H1 (cell line): ENCODE measurements around the gene FSTL4. TPM values are rescaled to one million over a fixed set of nuclear protein-coding genes. Genes with fewer than 3 reads are reported as not detected.

Experiments
- CTCF ChIA-PET: fragments of 300-600 bp; sonication (Branson Sonifier 250); formaldehyde crosslinking; loops from one replicate; lab custom pipeline; 2021; ENCODE audit not compliant: partially characterized antibody; lab: Charles Lee
- POLR2A ChIA-PET: fragments of 300-600 bp; sonication (Branson Sonifier 250); formaldehyde crosslinking; loops from one replicate; lab custom pipeline; 2021; ENCODE audit warnings: inconsistent platforms; ENCODE audit not compliant: partially characterized antibody; lab: Charles Lee
- DNase-seq, 2 experiments: peaks; one replicate each; pipeline versions ENCODE4 v3.0.0 to v3.0.0-alpha.2; 2010 to 2022; ENCODE audit warnings: low spot score in 2 of 2, low read depth in 1 of 2, mixed read lengths in 1 of 2
- FAIRE-seq: peaks from 2 replicates; lab custom pipeline; 2011; peaks lifted over from hg19 to GRCh38; lab: Jason Lieb, UNC
- H2AFZ ChIP-seq: 2 replicates; pipeline ENCODE4 v1.8.1; 2012; ENCODE audit warnings: low read length, inconsistent platforms
- H2AK5ac ChIP-seq: 2 replicates; pipeline ENCODE4 v1.6.1; 2013; ENCODE audit warnings: low read depth, low read length
- H2BK120ac ChIP-seq: replicated peaks from 2 replicates; pipeline ENCODE3; 2013; ENCODE audit warnings: low read depth, low read length, inconsistent platforms
- H2BK12ac ChIP-seq: 2 replicates; pipeline ENCODE4 v1.6.1; 2013; ENCODE audit warnings: low read depth, low read length
- H2BK15ac ChIP-seq: 2 replicates; pipeline ENCODE4 v1.6.1; 2013; ENCODE audit warnings: low read length
- H2BK20ac ChIP-seq: 2 replicates; pipeline ENCODE4 v1.6.1; 2013; ENCODE audit warnings: low read length
- H2BK5ac ChIP-seq: 2 replicates; pipeline ENCODE4 v1.6.1; 2013; ENCODE audit warnings: low read depth, low read length
- H3K14ac ChIP-seq: 2 replicates; pipeline ENCODE4 v1.6.1; 2013; ENCODE audit warnings: inconsistent platforms; ENCODE audit not compliant: insufficient read length
- H3K18ac ChIP-seq: 2 replicates; pipeline ENCODE4 v1.6.1; 2013; ENCODE audit warnings: low read length; ENCODE audit errors: extremely low read depth
- H3K23ac ChIP-seq: 2 replicates; pipeline ENCODE4 v1.6.1; 2013; ENCODE audit warnings: inconsistent platforms; ENCODE audit not compliant: insufficient read length
- H3K23me2 ChIP-seq: 2 replicates; pipeline ENCODE4 v1.6.1; 2013; ENCODE audit warnings: low read depth, low read length
- H3K27ac ChIP-seq: 2 replicates; pipeline ENCODE4 v1.6.1; 2011; ENCODE audit warnings: low read depth, low read length, inconsistent platforms
- H3K27me3 ChIP-seq, 4 experiments: replicated peaks in 1 of 4; 1 replicate in 1 of 4; 2 replicates in 3 of 4; pipeline versions ENCODE4 v1.6.1 to v1.8.1; 2011 to 2013; ENCODE audit warnings: low read length in 3 of 4, mild to moderate bottlenecking in 3 of 4, inconsistent platforms in 2 of 4, mixed read lengths in 2 of 4, moderate library complexity in 1 of 4; ENCODE audit not compliant: control insufficient read depth in 3 of 4, insufficient read depth in 3 of 4; ENCODE audit errors: extremely low read depth in 1 of 4
- H3K36me3 ChIP-seq, 4 experiments: 2 replicates each; pipeline versions ENCODE4 v1.6.1 to v1.8.1; 2011 to 2013; ENCODE audit warnings: mild to moderate bottlenecking in 4 of 4, low read length in 3 of 4, moderate library complexity in 2 of 4, control low read depth in 1 of 4, inconsistent platforms in 1 of 4; ENCODE audit not compliant: insufficient read depth in 4 of 4, control insufficient read depth in 2 of 4
- H3K4ac ChIP-seq: replicated peaks from 2 replicates; pipeline ENCODE3; 2013; ENCODE audit warnings: low read length, low read depth, mixed read lengths, inconsistent platforms; ENCODE audit not compliant: insufficient read length
- H3K4me1 ChIP-seq, 4 experiments: replicated peaks in 1 of 4; 1 replicate in 1 of 4; 2 replicates in 3 of 4; pipeline versions ENCODE4 v1.6.1 to v1.8.1; 2011 to 2013; ENCODE audit warnings: low read length in 3 of 4, inconsistent platforms in 2 of 4, mixed read lengths in 1 of 4; ENCODE audit not compliant: insufficient read depth in 4 of 4, control insufficient read depth in 3 of 4
- H3K4me2 ChIP-seq, 2 experiments: 2 replicates each; pipeline versions ENCODE4 v1.6.1 to v1.8.1; 2011 to 2013; ENCODE audit warnings: low read depth in 2 of 2, low read length in 2 of 2, control low read depth in 1 of 2, inconsistent platforms in 1 of 2, mild to moderate bottlenecking in 1 of 2; ENCODE audit not compliant: insufficient read depth in 1 of 2
- H3K4me3 ChIP-seq, 4 experiments: fragments of 200-600, 300-600 bp in 1 of 4; sonication (generic), shearing (Covaris generic), sonication (Bioruptor Twin) in 1 of 4; 2 replicates each; pipeline versions ENCODE4 v1.5.1 to v1.8.1; 2011 to 2016; ENCODE audit warnings: low read length in 4 of 4, low read depth in 3 of 4, control low read depth in 2 of 4, inconsistent platforms in 2 of 4, mild to moderate bottlenecking in 2 of 4, mixed read lengths in 1 of 4, moderate library complexity in 1 of 4; ENCODE audit not compliant: insufficient read depth in 2 of 4; ENCODE audit errors: extremely low read depth in 1 of 4
- H3K56ac ChIP-seq: replicated peaks from 2 replicates; pipeline ENCODE3; 2013; ENCODE audit warnings: low read depth, mild to moderate bottlenecking, mixed read lengths, low read length, inconsistent platforms; ENCODE audit not compliant: insufficient read length
- H3K79me1 ChIP-seq: 2 replicates; pipeline ENCODE4 v1.6.1; 2013; ENCODE audit warnings: low read depth, low read length, control low read depth
- H3K79me2 ChIP-seq, 2 experiments: 2 replicates each; pipeline versions ENCODE4 v1.6.1 to v1.8.1; 2012 to 2013; ENCODE audit warnings: low read length in 2 of 2, mild to moderate bottlenecking in 2 of 2, inconsistent platforms in 1 of 2; ENCODE audit not compliant: insufficient read depth in 2 of 2, control insufficient read depth in 1 of 2
- H3K9ac ChIP-seq, 4 experiments: replicated peaks in 1 of 4; 1 replicate in 1 of 4; 2 replicates in 3 of 4; pipeline versions ENCODE4 v1.6.1 to v1.8.1; 2011 to 2013; ENCODE audit warnings: low read depth in 3 of 4, low read length in 3 of 4, control low read depth in 2 of 4, mild to moderate bottlenecking in 2 of 4, moderate library complexity in 2 of 4, inconsistent platforms in 1 of 4; ENCODE audit errors: extremely low read depth in 1 of 4
- H3K9me3 ChIP-seq, 2 experiments: 2 replicates each; pipeline versions ENCODE4 v1.6.1 to v1.8.1; 2012 to 2013; ENCODE audit warnings: mild to moderate bottlenecking in 2 of 2, moderate library complexity in 2 of 2, control low read depth in 1 of 2, inconsistent platforms in 1 of 2, low read depth in 1 of 2, low read length in 1 of 2, mixed read lengths in 1 of 2; ENCODE audit not compliant: insufficient read depth in 2 of 2
- H4K20me1 ChIP-seq, 2 experiments: replicated peaks in 1 of 2; 2 replicates each; pipeline versions ENCODE3 to v1.8.1; 2011 to 2013; ENCODE audit warnings: inconsistent platforms in 2 of 2, low read length in 2 of 2, mild to moderate bottlenecking in 1 of 2; ENCODE audit not compliant: insufficient read depth in 2 of 2, control insufficient read depth in 1 of 2
- H4K5ac ChIP-seq: 2 replicates; pipeline ENCODE4 v1.6.1; 2013; ENCODE audit warnings: low read length, low read depth, mixed read lengths, inconsistent platforms; ENCODE audit not compliant: insufficient read length
- H4K8ac ChIP-seq: 2 replicates; pipeline ENCODE4 v1.8.0; 2013; ENCODE audit warnings: mild to moderate bottlenecking, moderate library complexity, low read length, inconsistent platforms; ENCODE audit not compliant: insufficient read depth; ENCODE audit errors: extremely low read depth
- H4K91ac ChIP-seq: replicated peaks from 2 replicates; pipeline ENCODE3; 2013; ENCODE audit warnings: low read length, mixed read lengths, inconsistent platforms; ENCODE audit not compliant: insufficient read length
- ASH2L ChIP-seq: fragments of 200-600, 300-600 bp; sonication (generic); IDR thresholded peaks from one replicate; pipeline ENCODE4 v1.7.1; 2017; ENCODE audit warnings: low read length
- BACH1 ChIP-seq: IDR thresholded peaks from 2 replicates; pipeline ENCODE4 v1.6.1; 2012; ENCODE audit warnings: low read length, improper control_type of control experiment
- CHD2 ChIP-seq: IDR thresholded peaks from 2 replicates; pipeline ENCODE4 v1.6.1; 2012; ENCODE audit warnings: low read length, improper control_type of control experiment
- CREB1 ChIP-seq: IDR thresholded peaks from 2 replicates; pipeline ENCODE4 v1.6.1; 2012; ENCODE audit warnings: inconsistent platforms
- FOSL1 ChIP-seq: IDR thresholded peaks from 2 replicates; pipeline ENCODE4 v1.6.1; 2011; ENCODE audit warnings: mild to moderate bottlenecking, low read depth, low read length, moderate library complexity; ENCODE audit not compliant: insufficient read depth
- GTF2F1 ChIP-seq: IDR thresholded peaks from 2 replicates; pipeline ENCODE4 v1.6.1; 2012; ENCODE audit warnings: low read depth, low read length, improper control_type of control experiment, borderline replicate concordance
- HDAC6 ChIP-seq: IDR thresholded peaks from one replicate; pipeline ENCODE4 v1.7.1; 2012; ENCODE audit warnings: low read depth, mild to moderate bottlenecking, inconsistent platforms, low read length, moderate library complexity
- MAFK ChIP-seq: IDR thresholded peaks from 2 replicates; pipeline ENCODE4 v1.6.1; 2012; ENCODE audit warnings: low read depth, mild to moderate bottlenecking, improper control_type of control experiment, low read length
- RAD21 ChIP-seq, 2 experiments: IDR thresholded peaks in 1 of 2; conservative IDR thresholded peaks in 1 of 2; 2 replicates each; pipeline ENCODE4 v1.6.1; 2011; ENCODE audit warnings: low read depth in 2 of 2, low read length in 2 of 2, improper control_type of control experiment in 1 of 2, inconsistent platforms in 1 of 2, mild to moderate bottlenecking in 1 of 2, moderate library complexity in 1 of 2
- RNF2 ChIP-seq: fragments of 200-900, 300-1000 bp; sonication (generic); IDR thresholded peaks from 2 replicates; pipeline ENCODE4 v1.7.1; 2016; ENCODE audit warnings: borderline replicate concordance, low read depth, mild to moderate bottlenecking, antibody characterized with exemption, low read length; ENCODE audit not compliant: poor library complexity, severe bottlenecking; ENCODE audit errors: missing control alignments
- SIN3A ChIP-seq, 2 experiments: IDR thresholded peaks in 1 of 2; conservative IDR thresholded peaks in 1 of 2; 2 replicates each; pipeline ENCODE4 v1.6.1; 2011 to 2012; ENCODE audit warnings: low read length in 2 of 2, improper control_type of control experiment in 1 of 2, low read depth in 1 of 2, mild to moderate bottlenecking in 1 of 2
- SP2 ChIP-seq: IDR thresholded peaks from 2 replicates; pipeline ENCODE4 v1.6.1; 2012; ENCODE audit warnings: mild to moderate bottlenecking, low read length, inconsistent platforms
- TBP ChIP-seq: IDR thresholded peaks from 2 replicates; pipeline ENCODE4 v1.6.1; 2011; ENCODE audit warnings: low read depth, low read length, improper control_type of control experiment
- WGBS, 2 experiments: shearing (Covaris generic) in 1 of 2; methylation state at CpG; one replicate each; pipeline versions ENCODE4 v1.1.6 to v1.1.7; 2013 to 2015; ENCODE audit warnings: low lambda C conversion rate in 2 of 2, mixed read lengths in 2 of 2, inconsistent platforms in 1 of 2, low coverage in 1 of 2, missing lambda C conversion rate in 1 of 2; ENCODE audit not compliant: insufficient replicate concordance in 2 of 2, insufficient coverage in 1 of 2, insufficient read length in 1 of 2; ENCODE audit errors: extremely low coverage in 1 of 2, missing lambda C conversion rate in 1 of 2; 5-methylcytosine and 5-hydroxymethylcytosine counted together
- polyA plus RNA-seq, 7 experiments: library from polyadenylated mRNA; depleted of rRNA in 3 of 7; stranded (reverse) in 5 of 7; unstranded in 2 of 7; fragments of >200 nt in 5 of 7; fragments of 200-250 nt in 2 of 7; gene quantifications; 1 replicate in 5 of 7; 2 replicates in 1 of 7; 4 replicates in 1 of 7; pipeline versions ENCODE4 v1.2.1 to v1.2.3, GENCODE V29; 2011 to 2013; ENCODE audit warnings: missing spikeins in 2 of 7, mixed read lengths in 2 of 7
- total RNA-seq: library from RNA; stranded (reverse); fragmentation: NEBNext Ultra II Directional; extraction: Animal tissue kit (Norgen Biotek cat#: 25700); gene quantifications from 2 replicates; pipeline ENCODE4 v1.2.1, GENCODE V29; 2021
- TF ChIP-seq, protein P1 (sequence below): IDR thresholded peaks from 2 replicates; pipeline ENCODE4 v1.6.1; 2012; ENCODE audit warnings: inconsistent platforms

The FSTL4 gene
- total and polyA plus RNA-seq, 2 of the 8 experiments (the other 6 are each of a cell fraction or from before 2014, with no cell fraction given): 3.1 to 4.1 TPM

DNA sequence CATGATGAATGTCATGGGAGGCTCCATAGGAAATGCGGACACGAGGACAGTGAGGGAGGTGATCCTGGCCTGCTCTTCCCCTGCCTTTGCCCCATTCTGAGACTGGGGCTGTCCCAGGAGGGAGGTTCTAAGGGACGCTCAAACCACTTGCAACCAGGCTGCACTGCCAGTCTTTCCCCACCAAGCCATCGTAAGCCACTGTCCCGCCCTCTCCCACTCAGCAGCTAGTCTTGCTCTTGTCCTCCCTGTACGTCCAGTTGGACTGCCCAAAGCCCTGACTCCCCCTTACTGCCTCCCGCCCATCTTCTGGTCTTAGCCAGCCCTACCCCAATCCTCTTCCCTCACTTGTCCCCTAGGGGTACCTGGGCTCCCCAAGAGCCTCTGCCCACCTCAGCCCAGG, 115.7 kb downstream of the FSTL4 start:
- Histone ChIP-seq H3K18ac (no peak overlapping the region), H3K23ac (no peak overlapping the region), H2BK15ac (no peak overlapping the region), H2AK5ac (no peak overlapping the region), H3K4me3 (no peak overlapping the region), H4K20me1 (no peaks in the 10 kb centered on the region), H3K36me3 (no peaks in the 10 kb centered on the region), H3K27me3 (no peaks in the 10 kb centered on the region), H3K23me2 (no peaks in the 10 kb centered on the region), H3K4me1 (no peaks in the 10 kb centered on the region), H2BK20ac (no peak overlapping the region), H3K27ac (no peak overlapping the region), H3K9ac (no peak overlapping the region), H2BK120ac (no peak overlapping the region), H3K4me2 (no peak overlapping the region), H3K4ac (no peak overlapping the region), H3K79me1 (no peaks in the 10 kb centered on the region), H3K14ac (no peak overlapping the region), H3K9me3 (no peaks in the 10 kb centered on the region), H2BK12ac (no peak overlapping the region), H4K8ac (peak overlapping the region; percentile 71; the same call in 1 of the 2 replicates), H4K5ac (no peak overlapping the region), H2AFZ (no peak overlapping the region), H3K79me2 (no peaks in the 10 kb centered on the region), H4K91ac (no peak overlapping the region), H3K56ac (no peak overlapping the region), H2BK5ac (no peak overlapping the region)
- ChIA-PET POLR2A (no interaction called here), CTCF (no interaction called here)
- 93% methylated on average over 7 of the region's 7 CpGs; no CpG with 5 or more reads in 1 of the 2 experiments for WGBS, 2 experiments
- DNase-seq (peak in 1 of 2 experiments; percentile 30), FAIRE-seq (no peak)
- TF ChIP-seq RAD21 (IDR thresholded peaks at IDR 0.05 in 1 of 2, conservative IDR thresholded peaks at IDR 0.05 in 1 of 2; ENCODE audit: low read depth in 2 of 2, low read length in 2 of 2) (no peak), FOSL1 (no peak), GTF2F1 (no peak), RNF2 (no peak), TBP (no peak), CHD2 (no peak), BACH1 (no peak), SIN3A (conservative IDR thresholded peaks at IDR 0.05 in 1 of 2, IDR thresholded peaks at IDR 0.05 in 1 of 2; ENCODE audit: low read depth in 1 of 2, low read length in 2 of 2) (no peak), MAFK (no peak), ASH2L (no peak), HDAC6 (no peak), SP2 (no peak), CREB1 (no peak)
- TF ChIP-seq, protein P1, sequence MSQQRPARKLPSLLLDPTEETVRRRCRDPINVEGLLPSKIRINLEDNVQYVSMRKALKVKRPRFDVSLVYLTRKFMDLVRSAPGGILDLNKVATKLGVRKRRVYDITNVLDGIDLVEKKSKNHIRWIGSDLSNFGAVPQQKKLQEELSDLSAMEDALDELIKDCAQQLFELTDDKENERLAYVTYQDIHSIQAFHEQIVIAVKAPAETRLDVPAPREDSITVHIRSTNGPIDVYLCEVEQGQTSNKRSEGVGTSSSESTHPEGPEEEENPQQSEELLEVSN: no peak
